ENCODE results near the gene PRR35.

The PRR35 gene

GRCh38 chr16:528111-529011 lies 31.8 kb upstream of the PRR35 start:
- TF ChIP-seq CTCF (IDR thresholded peaks at IDR 0.05; ENCODE audit: borderline replicate concordance, insufficient read depth, low read depth, low read length) = no peak
- peak overlapping the region; percentile 87 for H3K4me3 ChIP-seq (ENCODE audit: low read depth, low read length)

- H3K4me3 ChIP-seq (ENCODE audit: low read depth, low read length) = peak overlapping the region; percentile 87
- TF ChIP-seq CTCF (IDR thresholded peaks at IDR 0.05; ENCODE audit: borderline replicate concordance, insufficient read depth, low read depth, low read length) = no peak
Observed at GRCh38 chr16:529012-529575, 31.1 kb upstream of the PRR35 start.

- TF ChIP-seq CTCF (IDR thresholded peaks at IDR 0.05; ENCODE audit: borderline replicate concordance, insufficient read depth, low read depth, low read length) = no peak
- H3K4me3 ChIP-seq (ENCODE audit: low read depth, low read length) = no peak overlapping the region
Observed at GRCh38 chr16:530111-530817, 29.9 kb upstream of the PRR35 start.

- no peak overlapping the region for H3K4me3 ChIP-seq (ENCODE audit: low read depth, low read length)
- TF ChIP-seq CTCF (IDR thresholded peaks at IDR 0.05; ENCODE audit: borderline replicate concordance, insufficient read depth, low read depth, low read length) = no peak
Observed at GRCh38 chr16:531494-532125, 28.6 kb upstream of the PRR35 start.

- TF ChIP-seq CTCF (IDR thresholded peaks at IDR 0.05; ENCODE audit: borderline replicate concordance, insufficient read depth, low read depth, low read length) = no peak
- no peak overlapping the region for H3K4me3 ChIP-seq (ENCODE audit: low read depth, low read length)
Observed at GRCh38 chr16:533391-534123, 26.6 kb upstream of the PRR35 start.

- no peak for TF ChIP-seq CTCF (IDR thresholded peaks at IDR 0.05; ENCODE audit: borderline replicate concordance, insufficient read depth, low read depth, low read length)
Observed at GRCh38 chr16:534135-534534, 26.1 kb upstream of the PRR35 start.

More at GRCh38 chr16:534135-534534, 26.1 kb upstream of the PRR35 start:
- no peak overlapping the region for H3K4me3 ChIP-seq (ENCODE audit: low read depth, low read length)

Data from GM12875 (cell line).